CD4-positive, alpha-beta T cell (primary cell): Measurements from ENCODE around the gene CCNI2. TPM values are rescaled to one million over a fixed set of nuclear protein-coding genes. Genes with fewer than 3 reads are reported as not detected.

Source experiments
- ATAC-seq: fragments of 200-7000 bp; cut with Tn5 transposase; one replicate; pipeline ENCODE4 v1.10.0; 2022; ENCODE audit warnings: mild to moderate bottlenecking; ENCODE audit not compliant: poor library complexity
- CTCF ChIA-PET: fragments of 350-600 bp; sonication (Branson Sonifier 250); formaldehyde crosslinking; loops from one replicate; lab custom pipeline; 2021; ENCODE audit warnings: antibody characterized with exemption, inconsistent platforms; lab: Charles Lee
- POLR2A ChIA-PET: fragments of 350-600 bp; sonication (Branson Sonifier 250); formaldehyde crosslinking; loops from one replicate; lab custom pipeline; 2021; ENCODE audit warnings: antibody characterized with exemption, inconsistent platforms; lab: Charles Lee
- DNase-seq, 14 experiments: peaks; one replicate each; pipeline ENCODE4 v3.0.0-alpha.2; 2013 to 2020; ENCODE audit warnings: mixed read lengths in 2 of 14
- H3K27ac ChIP-seq, 2 donors: one replicate each; pipeline versions ENCODE4 v1.5.1 to v1.7.0; 2013; ENCODE audit warnings: low read length in 2 of 2, low read depth in 1 of 2, mild to moderate bottlenecking in 1 of 2
- H3K27me3 ChIP-seq, 2 experiments: 1 replicate in 1 of 2; 2 replicates in 1 of 2; pipeline versions ENCODE4 v1.6.1 to v1.7.0; 2013; ENCODE audit warnings: low read length in 2 of 2, control low read depth in 1 of 2, mild to moderate bottlenecking in 1 of 2, moderate library complexity in 1 of 2; ENCODE audit not compliant: insufficient read depth in 2 of 2, control insufficient read depth in 1 of 2
- H3K36me3 ChIP-seq: one replicate; pipeline ENCODE4 v1.6.1; 2013; ENCODE audit warnings: low read length, control low read depth; ENCODE audit not compliant: insufficient read depth
- H3K4me1 ChIP-seq: one replicate; pipeline ENCODE4 v1.6.1; 2013; ENCODE audit warnings: low read length, control low read depth; ENCODE audit not compliant: insufficient read depth
- H3K4me3 ChIP-seq: one replicate; pipeline ENCODE4 v1.5.1; 2013; ENCODE audit warnings: mild to moderate bottlenecking, low read length, moderate library complexity
- H3K9me3 ChIP-seq, 2 experiments: 1 replicate in 1 of 2; 2 replicates in 1 of 2; pipeline versions ENCODE4 v1.6.1 to v1.7.0; 2013; ENCODE audit warnings: low read length in 2 of 2, mild to moderate bottlenecking in 2 of 2, control low read depth in 1 of 2, moderate library complexity in 1 of 2; ENCODE audit not compliant: control insufficient read depth in 1 of 2, insufficient read depth in 1 of 2
- H3K27ac Mint-ChIP-seq: one replicate; pipeline ENCODE4 v1.8.0; 2020; ENCODE audit warnings: mixed read lengths
- H3K27me3 Mint-ChIP-seq: one replicate; pipeline ENCODE4 v1.8.0; 2021; ENCODE audit warnings: mixed read lengths
- H3K36me3 Mint-ChIP-seq: one replicate; pipeline ENCODE4 v1.8.0; 2021; ENCODE audit warnings: low read depth, mixed read lengths
- H3K4me1 Mint-ChIP-seq: one replicate; pipeline ENCODE4 v1.8.0; 2021; ENCODE audit warnings: low read depth, mixed read lengths
- H3K4me3 Mint-ChIP-seq: one replicate; pipeline ENCODE4 v1.8.0; 2020; ENCODE audit warnings: mild to moderate bottlenecking, mixed read lengths
- H3K9me3 Mint-ChIP-seq: one replicate; pipeline ENCODE4 v1.8.0; 2020; ENCODE audit warnings: mixed read lengths
- CTCF ChIP-seq: fragments of 200-600 bp; IDR thresholded peaks from one replicate; pipeline ENCODE4 v1.8.0; 2022; ENCODE audit warnings: antibody characterized with exemption, mild to moderate bottlenecking
- intact Hi-C, 2 experiments: fragments of 100-400 bp; cut with DNase I in 1 of 2; cut with micrococcal nuclease in 1 of 2; formaldehyde crosslinking; loops; one replicate each; pipeline versions ENCODE4 v1.15.1 to v1.9.0; 2023 to 2025; cut with DNase I, micrococcal nuclease
- total RNA-seq, 174 experiments: library from RNA in 2 of 174; stranded (reverse) in 2 of 174; gene quantifications; one replicate each; pipeline ENCODE4 v1.2.3 and lab custom pipeline; 2021 to 2026

Gene CCNI2
- total RNA-seq, 2 experiments from 2014 or later, result 7.2 to 8.8 TPM

- no peaks in the 10 kb centered on the region for H3K27me3 Mint-ChIP-seq
- Histone ChIP-seq H3K27me3 (no peaks in the 10 kb centered on the region), H3K9me3 (no peaks in the 10 kb centered on the region), H3K36me3 (no peaks in the 10 kb centered on the region), H3K27ac (no peak overlapping the region), H3K4me1 (no peaks in the 10 kb centered on the region), H3K4me3 (no peak overlapping the region)
- H3K27ac Mint-ChIP-seq, result no peak overlapping the region
- H3K9me3 Mint-ChIP-seq, result no peaks in the 10 kb centered on the region
- ATAC-seq, result no peak
- DNase-seq, result no peak
- H3K36me3 Mint-ChIP-seq, result peaks cover 20% of the 10 kb centered on the region
- CTCF ChIA-PET, result interaction anchor here (0.7 kb wide), 2 partner anchors 72 to 227 kb away, joined by 3 to 4 read pairs; no protein-coding TSS in a partner anchor
- intact Hi-C loops, result no loop called here
- H3K4me1 Mint-ChIP-seq, result peaks cover 14% of the 10 kb centered on the region
- POLR2A ChIA-PET, result interaction anchor here (0.7 to 1.6 kb wide), 5 partner anchors 9 to 298 kb away, joined by 3 to 5 read pairs (median 3); partner anchors contain the start of genes HSPA4 and KIF3A
- no peak overlapping the region for H3K4me3 Mint-ChIP-seq
- no peak for TF ChIP-seq CTCF
Measured at GRCh38 chr5:132754111-132754510, 6.9 kb downstream of the CCNI2 start.

- H3K9me3 ChIP-seq, result no peaks in the 10 kb centered on the region
- DNase-seq (no peak), ATAC-seq (no peak)
- no peak for TF ChIP-seq CTCF
- Mint-ChIP-seq H3K27me3 (no peaks in the 10 kb centered on the region), H3K27ac (no peak overlapping the region), H3K4me3 (no peak overlapping the region), H3K36me3 (peaks cover 20% of the 10 kb centered on the region), H3K9me3 (no peaks in the 10 kb centered on the region), H3K4me1 (peaks cover 10% of the 10 kb centered on the region)
- POLR2A ChIA-PET, result interaction anchor here (0.7 to 1.6 kb wide), 4 partner anchors 9 to 59 kb away, joined by 3 to 5 read pairs (median 3); partner anchors contain the start of gene KIF3A
- CTCF ChIA-PET, result interaction anchor here (0.6 kb wide), 2 partner anchors 136 to 539 kb away, joined by 3 to 5 read pairs; no protein-coding TSS in a partner anchor
- no peak overlapping the region for H3K27ac ChIP-seq
- no peaks in the 10 kb centered on the region for H3K36me3 ChIP-seq
- H3K4me1 ChIP-seq, result no peaks in the 10 kb centered on the region
- intact Hi-C loops, result no loop called here
- H3K4me3 ChIP-seq, result no peak overlapping the region
- H3K27me3 ChIP-seq, result no peaks in the 10 kb centered on the region
Measured at GRCh38 chr5:132754947-132755346, 7.7 kb downstream of the CCNI2 start.

- Histone ChIP-seq H3K27me3 (no peaks in the 10 kb centered on the region), H3K4me3 (no peak overlapping the region), H3K27ac (no peak overlapping the region), H3K9me3 (no peaks in the 10 kb centered on the region), H3K36me3 (no peaks in the 10 kb centered on the region), H3K4me1 (no peaks in the 10 kb centered on the region)
- peaks cover under 1% of the 10 kb centered on the region for H3K4me1 Mint-ChIP-seq
- H3K27ac Mint-ChIP-seq, result no peak overlapping the region
- ChIA-PET CTCF (no interaction called here), POLR2A (interaction anchor here (1.0 kb wide), 1 partner anchor 9 kb away, joined by 3 read pairs; the partner anchor contains the start of gene CCNI2)
- DNase-seq (no peak), ATAC-seq (no peak)
- intact Hi-C loops, result no loop called here
- no peaks in the 10 kb centered on the region for H3K9me3 Mint-ChIP-seq
- H3K27me3 Mint-ChIP-seq, result no peaks in the 10 kb centered on the region
- no peak for TF ChIP-seq CTCF
- peaks cover 12% of the 10 kb centered on the region for H3K36me3 Mint-ChIP-seq
- no peak overlapping the region for H3K4me3 Mint-ChIP-seq
Measured at GRCh38 chr5:132756542-132756941, 9.3 kb downstream of the CCNI2 start.
